Transverse colon (tissue), 3 donors: Measurements from ENCODE around the gene SYTL5.

Experiments
- CTCF ChIP-seq, 5 experiments: fragments of 200-600 bp in 3 of 5; fragments of 450-650 bp in 2 of 5; sonication (generic) in 3 of 5; IDR thresholded peaks; 1 replicate in 2 of 5; 2 replicates in 3 of 5; pipeline ENCODE4 v1.5.1; 2016 to 2017; ENCODE audit warnings: antibody characterized with exemption in 5 of 5, inconsistent platforms in 3 of 5, mild to moderate bottlenecking in 2 of 5, moderate library complexity in 1 of 5
- POLR2A ChIP-seq: fragments of 450-650 bp; IDR thresholded peaks from one replicate; pipeline ENCODE4 v1.6.1; 2016; ENCODE audit warnings: antibody characterized with exemption, mild to moderate bottlenecking, moderate library complexity

- TF ChIP-seq CTCF (IDR thresholded peaks at IDR 0.05) (no peak), POLR2A (no peak)
Observed at GRCh38 chrX:37967714-37968113, 38.6 kb upstream of the SYTL5 start.
